ENCODE results near the gene SASH1. TPM values are rescaled to one million over a fixed set of nuclear protein-coding genes. Genes with fewer than 3 reads are reported as not detected.
A peak's percentile ranks its signal among the peaks of the same experiment; 100 is the strongest.

Gene SASH1
- total RNA-seq, 2 donors from 2014 or later = 77.0 to 82.3 TPM

- H3K9me3 ChIP-seq = no peaks in the 10 kb centered on the region
- no peaks in the 10 kb centered on the region for H3K27me3 ChIP-seq (replicated peaks; ENCODE audit: insufficient read depth)
- peak overlapping the region; percentile 33 to 57 for H3K27ac ChIP-seq
- H3K4me3 ChIP-seq = no peak overlapping the region
- no peak for ATAC-seq (ENCODE audit: insufficient number of reproducible peaks, low FRiP score, low read depth)
- TF ChIP-seq CTCF (IDR thresholded peaks at IDR 0.05) = no peak
- peaks cover 23 to 70% of the 10 kb centered on the region in 2 donors for H3K4me1 ChIP-seq (ENCODE audit: control insufficient read depth in 1 of 2, low read depth in 2 of 2)
- H3K36me3 ChIP-seq = no peaks in the 10 kb centered on the region
- DNase-seq (ENCODE audit: low spot score) = no peak
Observed at GRCh38 chr6:148497257-148497656, 154.6 kb downstream of the SASH1 start.

GRCh38 chr6:148497717-148498116, 155.1 kb downstream of the SASH1 start:
- DNase-seq (ENCODE audit: low spot score) (no peak), ATAC-seq (ENCODE audit: insufficient number of reproducible peaks, low FRiP score, low read depth) (no peak)
- no peaks in the 10 kb centered on the region for H3K9me3 ChIP-seq
- H3K27ac ChIP-seq = peak overlapping the region in 1 of 2 donors; percentile 57
- no peak overlapping the region for H3K4me3 ChIP-seq
- no peak for TF ChIP-seq CTCF (IDR thresholded peaks at IDR 0.05)
- no peaks in the 10 kb centered on the region for H3K27me3 ChIP-seq (replicated peaks; ENCODE audit: insufficient read depth)
- peaks cover 25 to 73% of the 10 kb centered on the region in 2 donors for H3K4me1 ChIP-seq (ENCODE audit: control insufficient read depth in 1 of 2, low read depth in 2 of 2)
- no peaks in the 10 kb centered on the region for H3K36me3 ChIP-seq

- H3K4me1 ChIP-seq (ENCODE audit: control insufficient read depth in 1 of 2, low read depth in 2 of 2) = peaks cover 23 to 64% of the 10 kb centered on the region in 2 donors
- TF ChIP-seq CTCF (IDR thresholded peaks at IDR 0.05) = no peak
- H3K27me3 ChIP-seq (replicated peaks; ENCODE audit: insufficient read depth) = no peaks in the 10 kb centered on the region
- H3K36me3 ChIP-seq = no peaks in the 10 kb centered on the region
- DNase-seq (ENCODE audit: low spot score) (no peak), ATAC-seq (ENCODE audit: insufficient number of reproducible peaks, low FRiP score, low read depth) (no peak)
- peak overlapping the region; percentile 70 to 92 for H3K27ac ChIP-seq
- H3K4me3 ChIP-seq = no peak overlapping the region
- no peaks in the 10 kb centered on the region for H3K9me3 ChIP-seq
Observed at GRCh38 chr6:148500402-148500801, 157.8 kb downstream of the SASH1 start.

GRCh38 chr6:148501178-148501590, 158.5 kb downstream of the SASH1 start:
- peak overlapping the region; percentile 57 for H3K4me3 ChIP-seq
- peak; percentile 41 for DNase-seq (ENCODE audit: low spot score)
- peak overlapping the region; percentile 78 to 92 for H3K27ac ChIP-seq
- no peak for TF ChIP-seq CTCF (IDR thresholded peaks at IDR 0.05)
- ATAC-seq (ENCODE audit: insufficient number of reproducible peaks, low FRiP score, low read depth) = peak; percentile 94
- H3K36me3 ChIP-seq = no peaks in the 10 kb centered on the region
- no peaks in the 10 kb centered on the region for H3K9me3 ChIP-seq
- H3K4me1 ChIP-seq (ENCODE audit: control insufficient read depth in 1 of 2, low read depth in 2 of 2) = peaks cover 17 to 56% of the 10 kb centered on the region in 2 donors
- no peaks in the 10 kb centered on the region for H3K27me3 ChIP-seq (replicated peaks; ENCODE audit: insufficient read depth)

- H3K4me3 ChIP-seq = peak overlapping the region; percentile 57
- H3K27me3 ChIP-seq (replicated peaks; ENCODE audit: insufficient read depth) = no peaks in the 10 kb centered on the region
- H3K9me3 ChIP-seq = no peaks in the 10 kb centered on the region
- DNase-seq (ENCODE audit: low spot score) = no peak
- H3K4me1 ChIP-seq (ENCODE audit: control insufficient read depth in 1 of 2, low read depth in 2 of 2) = peaks cover 13 to 50% of the 10 kb centered on the region in 2 donors
- no peak for ATAC-seq (ENCODE audit: insufficient number of reproducible peaks, low FRiP score, low read depth)
- H3K36me3 ChIP-seq = no peaks in the 10 kb centered on the region
- H3K27ac ChIP-seq = peak overlapping the region; percentile 16 to 92
- no peak for TF ChIP-seq CTCF (IDR thresholded peaks at IDR 0.05)
Observed at GRCh38 chr6:148502083-148502772, 159.6 kb downstream of the SASH1 start.

All from thoracic aorta (tissue), 2 donors.